ENCODE results near the gene COPS7A. TPM values are rescaled to one million over a fixed set of nuclear protein-coding genes. Genes with fewer than 3 reads are reported as not detected.
A peak's percentile ranks its signal among the peaks of the same experiment; 100 is the strongest.

Gene COPS7A
- total RNA-seq, 1 donor from 2014 or later: 59.3 TPM

- no peak for DNase-seq (ENCODE audit: low spot score)
- H3K4me3 Mint-ChIP-seq (ENCODE audit: unreplicated experiment): peak overlapping the region; percentile 77
- peaks cover 2% of the 10 kb centered on the region for H3K36me3 Mint-ChIP-seq (ENCODE audit: low read depth)
- H3K27me3 Mint-ChIP-seq (ENCODE audit: low read depth): peaks cover 21% of the 10 kb centered on the region
- TF ChIP-seq CTCF (IDR thresholded peaks at IDR 0.05): no peak
- H3K27ac Mint-ChIP-seq (ENCODE audit: unreplicated experiment): peak overlapping the region; percentile 61
- peaks cover 24% of the 10 kb centered on the region for H3K4me1 Mint-ChIP-seq (ENCODE audit: low read depth)
- H3K9me3 Mint-ChIP-seq (ENCODE audit: low read depth): no peaks in the 10 kb centered on the region
Measured at GRCh38 chr12:6699259-6699988, 24.4 kb upstream of the COPS7A start.

GRCh38 chr12:6699989-6700645 is 23.7 kb upstream of the COPS7A start:
- Mint-ChIP-seq H3K27me3 (ENCODE audit: low read depth) (peaks cover 24% of the 10 kb centered on the region), H3K36me3 (ENCODE audit: low read depth) (no peaks in the 10 kb centered on the region), H3K27ac (ENCODE audit: unreplicated experiment) (no peak overlapping the region), H3K9me3 (ENCODE audit: low read depth) (no peaks in the 10 kb centered on the region), H3K4me3 (ENCODE audit: unreplicated experiment) (peak overlapping the region; percentile 77), H3K4me1 (ENCODE audit: low read depth) (peaks cover 24% of the 10 kb centered on the region)
- no peak for TF ChIP-seq CTCF (IDR thresholded peaks at IDR 0.05)
- no peak for DNase-seq (ENCODE audit: low spot score)

- peaks cover 24% of the 10 kb centered on the region for H3K27me3 Mint-ChIP-seq (ENCODE audit: low read depth)
- H3K4me1 Mint-ChIP-seq (ENCODE audit: low read depth): peaks cover 24% of the 10 kb centered on the region
- TF ChIP-seq CTCF (IDR thresholded peaks at IDR 0.05): no peak
- peak within 1 kb of the TSS; percentile 22 for H3K27ac Mint-ChIP-seq (ENCODE audit: unreplicated experiment)
- no peaks in the 10 kb centered on the region for H3K9me3 Mint-ChIP-seq (ENCODE audit: low read depth)
- peak within 1 kb of the TSS; percentile 77 for H3K4me3 Mint-ChIP-seq (ENCODE audit: unreplicated experiment)
- H3K36me3 Mint-ChIP-seq (ENCODE audit: low read depth): no peaks in the 10 kb centered on the region
- DNase-seq (ENCODE audit: low spot score): no peak
Measured at GRCh38 chr12:6700646-6701051, 23.2 kb upstream of the COPS7A start, which contains the start of gene PIANP. PIANP (minus strand) TSS chr12:6700815; CDS start chr12:6698061, 2,754 bp downstream.

GRCh38 chr12:6701078-6701768 is 22.6 kb upstream of the COPS7A start:
- peaks cover 24% of the 10 kb centered on the region for H3K27me3 Mint-ChIP-seq (ENCODE audit: low read depth)
- DNase-seq (ENCODE audit: low spot score): no peak
- no peaks in the 10 kb centered on the region for H3K9me3 Mint-ChIP-seq (ENCODE audit: low read depth)

More at GRCh38 chr12:6701078-6701768, 22.6 kb upstream of the COPS7A start:
- no peak overlapping the region for H3K27ac Mint-ChIP-seq (ENCODE audit: unreplicated experiment)
- TF ChIP-seq CTCF (IDR thresholded peaks at IDR 0.05): no peak
- H3K4me1 Mint-ChIP-seq (ENCODE audit: low read depth): peaks cover 24% of the 10 kb centered on the region
- peak overlapping the region; percentile 75 for H3K4me3 Mint-ChIP-seq (ENCODE audit: unreplicated experiment)
- H3K36me3 Mint-ChIP-seq (ENCODE audit: low read depth): no peaks in the 10 kb centered on the region

Measured in chondrocyte (in vitro differentiated cells).